Esophagus muscularis mucosa (tissue), 4 donors: ENCODE results near the gene SIVA1. TPM values are rescaled to one million over a fixed set of nuclear protein-coding genes. Genes with fewer than 3 reads are reported as not detected.
A peak's percentile ranks its signal among the peaks of the same experiment; 100 is the strongest.

ENCODE experiments used
- DNase-seq: peaks from one replicate; pipeline ENCODE4 v3.0.0-alpha.2; 2017; ENCODE audit errors: extremely low spot score
- H3K27ac ChIP-seq, 4 donors: fragments of 200-600 bp; sonication (generic); replicated peaks in 1 of 4; 1 replicate in 3 of 4; 2 replicates in 1 of 4; pipeline ENCODE4 v1.5.1; 2016 to 2019; ENCODE audit warnings: mild to moderate bottlenecking in 1 of 4
- H3K27me3 ChIP-seq, 4 donors: fragments of 200-600 bp; sonication (generic); one replicate each; pipeline versions ENCODE4 v1.5.1 to v1.6.0; 2016 to 2019
- H3K36me3 ChIP-seq, 4 donors: fragments of 200-600 bp; sonication (generic); one replicate each; pipeline ENCODE4 v1.5.1; 2016 to 2019
- H3K4me1 ChIP-seq, 4 donors: fragments of 200-600 bp; sonication (generic); one replicate each; pipeline ENCODE4 v1.5.1; 2016 to 2019
- H3K4me3 ChIP-seq, 4 donors: fragments of 200-600 bp; sonication (generic); 1 replicate in 2 of 4; 2 replicates in 2 of 4; pipeline ENCODE4 v1.5.1; 2016 to 2019; ENCODE audit warnings: mild to moderate bottlenecking in 4 of 4, moderate library complexity in 1 of 4
- H3K9me3 ChIP-seq, 4 donors: fragments of 200-600 bp; sonication (generic); 1 replicate in 3 of 4; 2 replicates in 1 of 4; pipeline ENCODE4 v1.5.1; 2016 to 2019
- EP300 ChIP-seq: sonication (generic); formaldehyde crosslinking; IDR thresholded peaks from one replicate; pipeline ENCODE4 v1.6.1; 2017; ENCODE audit warnings: antibody characterized with exemption
- POLR2A ChIP-seq: fragments of 450-650 bp; IDR thresholded peaks from one replicate; pipeline ENCODE4 v1.6.1; 2017; ENCODE audit warnings: antibody characterized with exemption, moderate library complexity, mild to moderate bottlenecking, low read depth
- POLR2AphosphoS5 ChIP-seq, 2 donors: sonication (generic); formaldehyde crosslinking; IDR thresholded peaks; one replicate each; pipeline ENCODE4 v1.6.1; 2017; ENCODE audit warnings: antibody characterized with exemption in 2 of 2
- WGBS: methylation state at CpG from one replicate; pipeline ENCODE4 v1.1.5; 2018; 5-methylcytosine and 5-hydroxymethylcytosine counted together
- intact Hi-C: fragments of 100-400 bp; cut with DNase I; formaldehyde crosslinking; loops from one replicate; pipeline ENCODE4 v1.15.1; 2023
- total RNA-seq, 4 donors: library from RNA; depleted of rRNA; stranded (reverse); fragments of >200 nt; gene quantifications; one replicate each; pipeline versions ENCODE4 v1.1.0 to v1.2.1, GENCODE V29; 2016
- TF ChIP-seq, protein P1 (sequence below), 3 experiments: fragments of 200-600 bp in 2 of 3; fragments of 450-650 bp in 1 of 3; sonication (generic) in 2 of 3; IDR thresholded peaks; one replicate each; pipeline ENCODE4 v1.5.1; 2017 to 2019; ENCODE audit warnings: antibody characterized with exemption in 3 of 3, mild to moderate bottlenecking in 2 of 3, moderate library complexity in 1 of 3

Gene SIVA1
- total RNA-seq, 4 donors from 2014 or later = 207 to 324 (median 290) TPM

- no peaks in the 10 kb centered on the region for H3K36me3 ChIP-seq
- H3K27ac ChIP-seq = peak overlapping the region; percentile 94 to 98 (median 96)
- no peaks in the 10 kb centered on the region for H3K9me3 ChIP-seq
- peaks cover 46 to 81% (median 63%) of the 10 kb centered on the region in 4 donors for H3K4me1 ChIP-seq
- TF ChIP-seq, protein P1, sequence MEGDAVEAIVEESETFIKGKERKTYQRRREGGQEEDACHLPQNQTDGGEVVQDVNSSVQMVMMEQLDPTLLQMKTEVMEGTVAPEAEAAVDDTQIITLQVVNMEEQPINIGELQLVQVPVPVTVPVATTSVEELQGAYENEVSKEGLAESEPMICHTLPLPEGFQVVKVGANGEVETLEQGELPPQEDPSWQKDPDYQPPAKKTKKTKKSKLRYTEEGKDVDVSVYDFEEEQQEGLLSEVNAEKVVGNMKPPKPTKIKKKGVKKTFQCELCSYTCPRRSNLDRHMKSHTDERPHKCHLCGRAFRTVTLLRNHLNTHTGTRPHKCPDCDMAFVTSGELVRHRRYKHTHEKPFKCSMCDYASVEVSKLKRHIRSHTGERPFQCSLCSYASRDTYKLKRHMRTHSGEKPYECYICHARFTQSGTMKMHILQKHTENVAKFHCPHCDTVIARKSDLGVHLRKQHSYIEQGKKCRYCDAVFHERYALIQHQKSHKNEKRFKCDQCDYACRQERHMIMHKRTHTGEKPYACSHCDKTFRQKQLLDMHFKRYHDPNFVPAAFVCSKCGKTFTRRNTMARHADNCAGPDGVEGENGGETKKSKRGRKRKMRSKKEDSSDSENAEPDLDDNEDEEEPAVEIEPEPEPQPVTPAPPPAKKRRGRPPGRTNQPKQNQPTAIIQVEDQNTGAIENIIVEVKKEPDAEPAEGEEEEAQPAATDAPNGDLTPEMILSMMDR (IDR thresholded peaks at IDR 0.05) = no peak
- TF ChIP-seq EP300 (no peak), POLR2AphosphoS5 (IDR thresholded peaks at IDR 0.05) (no peak), POLR2A (no peak)
- WGBS = 86% methylated on average over 32 of the region's 45 CpGs
- H3K4me3 ChIP-seq = peak overlapping the region; percentile 80 to 87 (median 83)
- DNase-seq = peak; percentile 91
- intact Hi-C loops = no loop called here
- H3K27me3 ChIP-seq = no peaks in the 10 kb centered on the region
Measured at GRCh38 chr14:104801520-104802393, 48.8 kb downstream of the SIVA1 start.

GRCh38 chr14:104802394-104803184, 49.6 kb downstream of the SIVA1 start:
- H3K4me1 ChIP-seq = peaks cover 45 to 73% (median 58%) of the 10 kb centered on the region in 4 donors
- H3K4me3 ChIP-seq = no peak overlapping the region
- intact Hi-C loops = no loop called here
- 84% methylated on average over 17 of the region's 20 CpGs for WGBS
- no peaks in the 10 kb centered on the region for H3K9me3 ChIP-seq
- no peaks in the 10 kb centered on the region for H3K27me3 ChIP-seq
- peak overlapping the region in 1 of 4 donors; percentile 97 for H3K27ac ChIP-seq
- TF ChIP-seq POLR2A (no peak), EP300 (no peak), POLR2AphosphoS5 (IDR thresholded peaks at IDR 0.05) (no peak)
- TF ChIP-seq, protein P1 (IDR thresholded peaks at IDR 0.05) = no peak
- no peaks in the 10 kb centered on the region for H3K36me3 ChIP-seq
- DNase-seq = no peak

- TF ChIP-seq, protein P1 (IDR thresholded peaks at IDR 0.05) = no peak
- TF ChIP-seq POLR2AphosphoS5 (IDR thresholded peaks at IDR 0.05) = no peak
- TF ChIP-seq POLR2A = no peak
- no peak for TF ChIP-seq EP300
- DNase-seq = no peak
- H3K36me3 ChIP-seq = no peaks in the 10 kb centered on the region
- H3K9me3 ChIP-seq = no peaks in the 10 kb centered on the region
- intact Hi-C loops = no loop called here
- H3K27me3 ChIP-seq = no peaks in the 10 kb centered on the region
- peak overlapping the region in 1 of 4 donors; percentile 97 for H3K27ac ChIP-seq
- no peak overlapping the region for H3K4me3 ChIP-seq
- 90% methylated on average over 18 of the region's 19 CpGs for WGBS
- peaks cover 39 to 66% (median 56%) of the 10 kb centered on the region in 4 donors for H3K4me1 ChIP-seq
Measured at GRCh38 chr14:104803280-104803911, 50.4 kb downstream of the SIVA1 start.

GRCh38 chr14:104803912-104804410, 51.0 kb downstream of the SIVA1 start:
- no peak for TF ChIP-seq POLR2AphosphoS5 (IDR thresholded peaks at IDR 0.05)
- TF ChIP-seq, protein P1 (IDR thresholded peaks at IDR 0.05) = no peak
- no peak for TF ChIP-seq POLR2A
- no peak for TF ChIP-seq EP300
- 70% methylated on average over 3 of the region's 15 CpGs for WGBS
- DNase-seq = no peak

More at GRCh38 chr14:104803912-104804410, 51.0 kb downstream of the SIVA1 start:
- Histone ChIP-seq H3K4me3 (no peak overlapping the region), H3K36me3 (no peaks in the 10 kb centered on the region), H3K27ac (peak overlapping the region in 1 of 4 donors; percentile 97), H3K4me1 (peaks cover 39 to 64% (median 54%) of the 10 kb centered on the region in 4 donors), H3K9me3 (no peaks in the 10 kb centered on the region), H3K27me3 (no peaks in the 10 kb centered on the region)
- intact Hi-C loops = no loop called here
